Measurements from ENCODE around the gene DMPK.
A peak's percentile ranks its signal among the peaks of the same experiment; 100 is the strongest.

DNA sequence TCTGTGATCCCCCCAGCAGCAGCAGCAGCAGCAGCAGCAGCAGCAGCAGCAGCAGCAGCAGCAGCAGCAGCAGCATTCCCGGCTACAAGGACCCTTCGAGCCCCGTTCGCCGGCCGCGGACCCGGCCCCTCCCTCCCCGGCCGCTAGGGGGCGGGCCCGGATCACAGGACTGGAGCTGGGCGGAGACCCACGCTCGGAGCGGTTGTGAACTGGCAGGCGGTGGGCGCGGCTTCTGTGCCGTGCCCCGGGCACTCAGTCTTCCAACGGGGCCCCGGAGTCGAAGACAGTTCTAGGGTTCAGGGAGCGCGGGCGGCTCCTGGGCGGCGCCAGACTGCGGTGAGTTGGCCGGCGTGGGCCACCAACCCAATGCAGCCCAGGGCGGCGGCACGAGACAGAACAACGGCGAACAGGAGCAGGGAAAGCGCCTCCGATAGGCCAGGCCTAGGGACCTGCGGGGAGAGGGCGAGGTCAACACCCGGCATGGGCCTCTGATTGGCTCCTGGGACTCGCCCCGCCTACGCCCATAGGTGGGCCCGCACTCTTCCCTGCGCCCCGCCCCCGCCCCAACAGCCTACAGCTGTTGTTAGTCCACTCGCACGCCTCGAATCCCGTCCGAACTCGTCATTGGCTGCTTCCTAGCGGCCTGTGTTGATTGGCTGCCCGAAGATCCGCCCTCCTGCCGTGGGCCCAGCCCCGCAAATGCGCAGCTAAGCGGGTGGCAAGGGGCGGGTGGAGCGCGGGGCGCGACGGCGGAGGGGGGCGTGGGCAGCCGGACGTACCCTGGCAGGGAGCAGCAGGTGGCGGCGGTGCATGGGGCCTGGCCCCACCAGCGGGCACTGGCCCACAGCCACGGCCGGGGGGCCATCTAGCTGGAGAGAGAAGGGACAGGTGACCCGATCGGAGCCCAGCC, 11.8 kb downstream of the DMPK start:
- TF ChIP-seq CTCF (IDR thresholded peaks at IDR 0.05) (peak; percentile 73 to 95 (median 87)), POLR2A (IDR thresholded peaks at IDR 0.05) (peak in 1 of 2 donors; percentile 2)
